Esophagus squamous epithelium (tissue), 4 donors: ENCODE measurements around the gene EXO1.

ENCODE experiments used
- POLR2A ChIP-seq, 4 donors: fragments of 450-650 bp; IDR thresholded peaks; one replicate each; pipeline ENCODE4 v1.6.1; 2017; ENCODE audit warnings: antibody characterized with exemption in 4 of 4, mild to moderate bottlenecking in 4 of 4, moderate library complexity in 3 of 4
- TF ChIP-seq, protein P1 (sequence below), 6 experiments: fragments of 450-650 bp in 4 of 6; fragments of 200-600 bp in 2 of 6; sonication (generic) in 2 of 6; IDR thresholded peaks; one replicate each; pipeline ENCODE4 v1.5.1; 2016 to 2019; ENCODE audit warnings: antibody characterized with exemption in 6 of 6, mild to moderate bottlenecking in 4 of 6, moderate library complexity in 4 of 6

DNA sequence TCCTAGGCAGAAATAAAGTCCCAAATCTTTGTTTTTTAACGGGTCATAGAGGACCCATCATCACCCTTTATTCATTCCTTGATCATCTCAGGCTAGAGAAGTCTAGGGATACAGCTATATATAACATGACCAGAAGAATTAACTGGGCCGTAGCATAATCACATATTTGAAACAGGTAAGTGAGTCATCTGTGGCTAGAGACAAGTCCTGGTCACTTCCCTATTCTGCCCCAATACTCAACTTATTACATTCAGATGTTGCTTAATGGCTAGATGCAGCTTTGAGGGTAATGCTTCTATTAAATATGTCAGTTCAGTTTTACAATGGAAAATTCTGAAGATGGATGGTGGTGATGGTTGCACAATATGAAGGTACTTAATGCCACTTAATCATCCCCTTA is 47.0 kb downstream of the EXO1 start:
- TF ChIP-seq, protein P1, sequence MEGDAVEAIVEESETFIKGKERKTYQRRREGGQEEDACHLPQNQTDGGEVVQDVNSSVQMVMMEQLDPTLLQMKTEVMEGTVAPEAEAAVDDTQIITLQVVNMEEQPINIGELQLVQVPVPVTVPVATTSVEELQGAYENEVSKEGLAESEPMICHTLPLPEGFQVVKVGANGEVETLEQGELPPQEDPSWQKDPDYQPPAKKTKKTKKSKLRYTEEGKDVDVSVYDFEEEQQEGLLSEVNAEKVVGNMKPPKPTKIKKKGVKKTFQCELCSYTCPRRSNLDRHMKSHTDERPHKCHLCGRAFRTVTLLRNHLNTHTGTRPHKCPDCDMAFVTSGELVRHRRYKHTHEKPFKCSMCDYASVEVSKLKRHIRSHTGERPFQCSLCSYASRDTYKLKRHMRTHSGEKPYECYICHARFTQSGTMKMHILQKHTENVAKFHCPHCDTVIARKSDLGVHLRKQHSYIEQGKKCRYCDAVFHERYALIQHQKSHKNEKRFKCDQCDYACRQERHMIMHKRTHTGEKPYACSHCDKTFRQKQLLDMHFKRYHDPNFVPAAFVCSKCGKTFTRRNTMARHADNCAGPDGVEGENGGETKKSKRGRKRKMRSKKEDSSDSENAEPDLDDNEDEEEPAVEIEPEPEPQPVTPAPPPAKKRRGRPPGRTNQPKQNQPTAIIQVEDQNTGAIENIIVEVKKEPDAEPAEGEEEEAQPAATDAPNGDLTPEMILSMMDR (IDR thresholded peaks at IDR 0.05): no peak
- no peak for TF ChIP-seq POLR2A (IDR thresholded peaks at IDR 0.05)
